ENCODE results near the gene GBP3.
A peak's percentile ranks its signal among the peaks of the same experiment; 100 is the strongest.
"Not testable (repeated sequence)": the region's sequence is repeated elsewhere in the genome, so short reads cannot be mapped to it uniquely, and the experiment has no call there.

Gene GBP3

DNA sequence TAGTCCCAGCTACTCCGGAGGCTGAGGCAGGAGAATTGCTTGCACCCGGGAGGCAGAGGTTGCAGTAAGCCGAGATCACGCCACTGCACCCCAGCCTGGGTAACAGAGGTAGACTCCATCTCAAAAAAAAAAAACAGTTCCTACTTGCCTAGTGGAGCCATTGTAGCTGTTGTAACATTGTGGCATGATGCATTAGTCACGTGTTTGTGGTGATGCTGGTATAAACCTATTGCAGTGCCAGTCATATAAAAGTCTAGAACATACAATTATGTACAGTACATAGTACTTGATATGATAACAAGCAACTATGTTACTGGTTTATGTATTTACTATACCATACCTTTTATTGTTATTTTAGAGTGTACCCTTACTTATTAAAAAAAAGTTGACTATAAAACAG, 46.4 kb downstream of the GBP3 start:
- H2AFZ ChIP-seq (ENCODE audit: low read length) = no peak overlapping the region
- H3K27me3 ChIP-seq (ENCODE audit: insufficient read depth, low read length) = no peaks in the 10 kb centered on the region

DNA sequence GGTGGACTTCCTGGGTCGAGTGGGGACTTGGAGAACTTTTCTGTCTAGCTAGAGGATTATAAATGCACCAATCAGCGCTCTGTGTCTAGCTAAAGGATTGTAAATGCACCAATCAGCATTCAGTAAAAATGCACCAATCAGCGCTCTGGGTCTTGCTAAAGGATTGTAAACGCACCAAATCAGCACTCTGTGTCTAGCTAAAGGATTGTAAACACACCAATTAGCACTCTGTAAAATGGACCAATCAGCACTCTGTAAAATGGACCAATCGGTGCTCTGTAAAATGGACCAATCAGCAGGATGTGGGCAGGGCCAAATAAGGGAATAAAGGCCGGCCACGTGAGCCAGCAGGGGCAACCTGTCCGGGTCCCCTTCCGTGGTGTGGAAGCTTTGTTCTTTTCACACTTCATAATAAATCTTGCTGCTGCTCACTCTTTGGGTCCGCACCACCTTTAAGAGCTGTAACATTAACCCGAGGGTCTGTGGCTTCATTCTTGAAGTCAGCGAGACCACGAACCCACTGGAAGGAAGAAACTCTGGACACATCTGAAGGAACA, 48.0 kb downstream of the GBP3 start:
- not testable (repeated sequence) for H3K9me2 ChIP-seq (ENCODE audit: low read depth, low read length); H3F3A ChIP-seq (ENCODE audit: insufficient read depth, low read length); H2AFZ ChIP-seq (ENCODE audit: low read length); H3K4me1 ChIP-seq (ENCODE audit: insufficient read depth, low read length, severe bottlenecking); H3K4me3 ChIP-seq (ENCODE audit: low read depth, low read length, poor library complexity, severe bottlenecking); H3K9me3 ChIP-seq (ENCODE audit: low read length); H4K20me1 ChIP-seq (ENCODE audit: insufficient read depth, low read length); H3K27me3 ChIP-seq (ENCODE audit: insufficient read depth, low read length); H3K4me2 ChIP-seq (ENCODE audit: low read length); H3K36me3 ChIP-seq (ENCODE audit: insufficient read depth, low read length); H3K79me2 ChIP-seq (ENCODE audit: insufficient read depth, low read length); H3K27ac ChIP-seq (ENCODE audit: low read depth, low read length, poor library complexity, severe bottlenecking); H3K9ac ChIP-seq (ENCODE audit: low read length)

More for the DNA sequence above, 46.4 kb downstream of the GBP3 start:
- Histone ChIP-seq H3K4me2 (ENCODE audit: low read length) (no peak overlapping the region), H3K9me2 (ENCODE audit: low read depth, low read length) (no peaks in the 10 kb centered on the region), H3K4me3 (ENCODE audit: low read depth, low read length, poor library complexity, severe bottlenecking) (no peak overlapping the region), H3F3A (ENCODE audit: insufficient read depth, low read length) (no peaks in the 10 kb centered on the region), H3K9me3 (ENCODE audit: low read length) (no peaks in the 10 kb centered on the region), H3K79me2 (ENCODE audit: insufficient read depth, low read length) (0 out of 2 replicates have a peak, but pooled peaks cover 6% of the 10 kb centered on the region), H4K20me1 (ENCODE audit: insufficient read depth, low read length) (no peaks in the 10 kb centered on the region), H3K27ac (ENCODE audit: low read depth, low read length, poor library complexity, severe bottlenecking) (no peak overlapping the region), H3K9ac (ENCODE audit: low read length) (no peak overlapping the region), H3K36me3 (ENCODE audit: insufficient read depth, low read length) (peaks cover 4% of the 10 kb centered on the region; the same call in 1 of the 2 replicates), H3K4me1 (ENCODE audit: insufficient read depth, low read length, severe bottlenecking) (no peaks in the 10 kb centered on the region)
- no peak for TF ChIP-seq EZH2 (IDR thresholded peaks at IDR 0.05; ENCODE audit: borderline replicate concordance, low read length)
- TF ChIP-seq, protein P1, sequence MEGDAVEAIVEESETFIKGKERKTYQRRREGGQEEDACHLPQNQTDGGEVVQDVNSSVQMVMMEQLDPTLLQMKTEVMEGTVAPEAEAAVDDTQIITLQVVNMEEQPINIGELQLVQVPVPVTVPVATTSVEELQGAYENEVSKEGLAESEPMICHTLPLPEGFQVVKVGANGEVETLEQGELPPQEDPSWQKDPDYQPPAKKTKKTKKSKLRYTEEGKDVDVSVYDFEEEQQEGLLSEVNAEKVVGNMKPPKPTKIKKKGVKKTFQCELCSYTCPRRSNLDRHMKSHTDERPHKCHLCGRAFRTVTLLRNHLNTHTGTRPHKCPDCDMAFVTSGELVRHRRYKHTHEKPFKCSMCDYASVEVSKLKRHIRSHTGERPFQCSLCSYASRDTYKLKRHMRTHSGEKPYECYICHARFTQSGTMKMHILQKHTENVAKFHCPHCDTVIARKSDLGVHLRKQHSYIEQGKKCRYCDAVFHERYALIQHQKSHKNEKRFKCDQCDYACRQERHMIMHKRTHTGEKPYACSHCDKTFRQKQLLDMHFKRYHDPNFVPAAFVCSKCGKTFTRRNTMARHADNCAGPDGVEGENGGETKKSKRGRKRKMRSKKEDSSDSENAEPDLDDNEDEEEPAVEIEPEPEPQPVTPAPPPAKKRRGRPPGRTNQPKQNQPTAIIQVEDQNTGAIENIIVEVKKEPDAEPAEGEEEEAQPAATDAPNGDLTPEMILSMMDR (IDR thresholded peaks at IDR 0.05; ENCODE audit: low read length) = no peak

DNA sequence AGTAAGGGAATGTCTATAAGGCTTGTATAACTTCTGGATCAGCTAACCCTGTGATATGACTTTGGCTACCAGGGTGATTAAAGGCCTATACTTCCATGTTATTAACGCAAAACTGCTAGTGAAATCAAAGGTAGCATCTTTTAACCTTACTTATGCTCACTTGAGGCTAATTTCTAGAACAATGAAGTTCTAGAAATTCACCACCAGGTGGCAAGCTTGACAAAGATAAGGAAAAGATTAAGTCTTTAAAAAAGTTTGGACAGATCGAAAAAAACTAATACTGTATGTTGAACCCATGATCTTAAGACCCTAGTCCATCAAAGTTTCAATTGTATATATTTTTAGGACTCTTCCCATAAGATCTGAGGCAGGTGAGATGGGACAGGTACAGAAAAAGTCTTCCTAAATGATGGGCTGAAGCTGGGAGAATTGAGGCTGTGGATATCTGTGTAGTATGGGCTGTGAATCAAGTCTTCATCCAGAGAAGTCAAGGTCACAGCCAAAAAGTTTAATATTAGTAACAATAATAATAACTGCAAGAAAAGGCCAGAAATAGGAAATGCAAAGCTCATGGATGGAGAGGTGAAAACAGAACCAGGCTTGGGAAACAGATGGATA, 49.0 kb downstream of the GBP3 start:
- Histone ChIP-seq H3K27me3 (ENCODE audit: insufficient read depth, low read length) (no peaks in the 10 kb centered on the region), H3K4me3 (ENCODE audit: low read depth, low read length, poor library complexity, severe bottlenecking) (no peak overlapping the region), H3K27ac (ENCODE audit: low read depth, low read length, poor library complexity, severe bottlenecking) (no peak overlapping the region), H3K9me3 (ENCODE audit: low read length) (no peaks in the 10 kb centered on the region), H3K4me2 (ENCODE audit: low read length) (no peak overlapping the region), H3K9ac (ENCODE audit: low read length) (no peak overlapping the region), H3F3A (ENCODE audit: insufficient read depth, low read length) (no peaks in the 10 kb centered on the region), H3K4me1 (ENCODE audit: insufficient read depth, low read length, severe bottlenecking) (no peaks in the 10 kb centered on the region), H3K79me2 (ENCODE audit: insufficient read depth, low read length) (no peaks in the 10 kb centered on the region), H3K9me2 (ENCODE audit: low read depth, low read length) (no peaks in the 10 kb centered on the region), H2AFZ (ENCODE audit: low read length) (no peak overlapping the region), H4K20me1 (ENCODE audit: insufficient read depth, low read length) (no peaks in the 10 kb centered on the region), H3K36me3 (ENCODE audit: insufficient read depth, low read length) (no peaks in the 10 kb centered on the region)
- TF ChIP-seq EZH2 (IDR thresholded peaks at IDR 0.05; ENCODE audit: borderline replicate concordance, low read length) = no peak
- TF ChIP-seq, protein P1 (IDR thresholded peaks at IDR 0.05; ENCODE audit: low read length) = peak; percentile 68

All from OCI-LY1 (cell line).